ENCODE data around the gene OVOL1.

DNA sequence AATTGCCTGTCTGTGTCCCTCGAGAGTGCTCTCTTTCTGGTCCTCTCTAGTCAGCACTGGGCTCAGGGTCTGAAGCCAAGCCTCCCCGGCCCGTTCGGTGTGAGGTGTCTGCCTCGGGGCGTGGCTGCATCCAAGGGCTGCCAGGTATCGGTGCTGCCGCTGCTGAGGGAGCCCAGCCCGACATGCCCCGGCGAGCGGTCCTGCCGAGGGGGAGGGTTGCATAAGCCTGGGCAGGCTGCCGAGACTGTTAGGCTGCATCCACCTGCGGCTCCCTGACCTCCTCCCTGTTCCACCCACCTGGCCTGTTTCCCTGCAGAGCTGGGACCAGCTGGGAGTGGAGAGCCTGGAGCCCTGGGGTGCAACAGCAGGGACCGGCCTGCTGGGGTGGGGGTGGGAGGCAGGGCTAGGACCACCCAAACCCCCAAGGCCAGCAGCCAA lies 6.3 kb downstream of the OVOL1 start:
- TF ChIP-seq, protein P1, sequence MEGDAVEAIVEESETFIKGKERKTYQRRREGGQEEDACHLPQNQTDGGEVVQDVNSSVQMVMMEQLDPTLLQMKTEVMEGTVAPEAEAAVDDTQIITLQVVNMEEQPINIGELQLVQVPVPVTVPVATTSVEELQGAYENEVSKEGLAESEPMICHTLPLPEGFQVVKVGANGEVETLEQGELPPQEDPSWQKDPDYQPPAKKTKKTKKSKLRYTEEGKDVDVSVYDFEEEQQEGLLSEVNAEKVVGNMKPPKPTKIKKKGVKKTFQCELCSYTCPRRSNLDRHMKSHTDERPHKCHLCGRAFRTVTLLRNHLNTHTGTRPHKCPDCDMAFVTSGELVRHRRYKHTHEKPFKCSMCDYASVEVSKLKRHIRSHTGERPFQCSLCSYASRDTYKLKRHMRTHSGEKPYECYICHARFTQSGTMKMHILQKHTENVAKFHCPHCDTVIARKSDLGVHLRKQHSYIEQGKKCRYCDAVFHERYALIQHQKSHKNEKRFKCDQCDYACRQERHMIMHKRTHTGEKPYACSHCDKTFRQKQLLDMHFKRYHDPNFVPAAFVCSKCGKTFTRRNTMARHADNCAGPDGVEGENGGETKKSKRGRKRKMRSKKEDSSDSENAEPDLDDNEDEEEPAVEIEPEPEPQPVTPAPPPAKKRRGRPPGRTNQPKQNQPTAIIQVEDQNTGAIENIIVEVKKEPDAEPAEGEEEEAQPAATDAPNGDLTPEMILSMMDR (IDR thresholded peaks at IDR 0.05): no peak
- TF ChIP-seq POLR2A (IDR thresholded peaks at IDR 0.05): no peak

All from upper lobe of left lung (tissue), 4 donors.